Activated B cell treated with CpG ODN at 0.5 μM for 24 hours (primary cell): Measurements from ENCODE around the gene TRIM15. TPM values are rescaled to one million over a fixed set of nuclear protein-coding genes. Genes with fewer than 3 reads are reported as not detected.

ENCODE experiments used
- ATAC-seq: fragments of 200-7000 bp; cut with Tn5 transposase; one replicate; pipeline ENCODE4 v1.10.0; 2021; ENCODE audit warnings: low read depth, mild to moderate bottlenecking, moderate library complexity
- CTCF ChIA-PET: fragments of 350-600 bp; sonication (Branson Sonifier 250); formaldehyde crosslinking; loops from one replicate; lab custom pipeline; 2021; ENCODE audit warnings: antibody characterized with exemption; lab: Charles Lee
- POLR2A ChIA-PET: fragments of 350-600 bp; sonication (Branson Sonifier 250); formaldehyde crosslinking; loops from one replicate; lab custom pipeline; 2021; ENCODE audit warnings: antibody characterized with exemption; lab: Charles Lee
- DNase-seq: peaks from one replicate; pipeline ENCODE4 v3.0.0; 2022
- H3K27ac Mint-ChIP-seq: one replicate; pipeline ENCODE4 v1.8.0; 2020; ENCODE audit warnings: mixed read lengths
- H3K27me3 Mint-ChIP-seq: one replicate; pipeline ENCODE4 v1.8.0; 2021; ENCODE audit warnings: mixed read lengths
- H3K36me3 Mint-ChIP-seq: one replicate; pipeline ENCODE4 v1.8.0; 2021; ENCODE audit warnings: low read depth, mixed read lengths
- H3K4me1 Mint-ChIP-seq: one replicate; pipeline ENCODE4 v1.8.0; 2021; ENCODE audit warnings: mixed read lengths
- H3K4me3 Mint-ChIP-seq: one replicate; pipeline ENCODE4 v1.8.0; 2020; ENCODE audit warnings: mild to moderate bottlenecking, mixed read lengths
- H3K9me3 Mint-ChIP-seq: one replicate; pipeline ENCODE4 v1.8.0; 2020; ENCODE audit warnings: mixed read lengths
- CTCF ChIP-seq: fragments of 200-600 bp; IDR thresholded peaks from one replicate; pipeline ENCODE4 v1.8.0; 2022; ENCODE audit warnings: antibody characterized with exemption, mild to moderate bottlenecking
- intact Hi-C: fragments of 100-400 bp; cut with micrococcal nuclease; formaldehyde crosslinking; loops from one replicate; pipeline ENCODE4 v1.15.1; 2024
- total RNA-seq: library from RNA; stranded (reverse); gene quantifications from 2 replicates; pipeline ENCODE4 v1.2.3, GENCODE V29; 2022

TRIM15 gene
- total RNA-seq, 1 donor from 2014 or later, result not detected

GRCh38 chr6:30169658-30170614, 6.6 kb downstream of the TRIM15 start:
- no peak overlapping the region for H3K27ac Mint-ChIP-seq
- intact Hi-C loops, result loop anchor here (1.0 to 2.0 kb wide), 2 partner anchors 67 to 321 kb away; no protein-coding TSS in a partner anchor
- no peaks in the 10 kb centered on the region for H3K36me3 Mint-ChIP-seq
- no peak for TF ChIP-seq CTCF
- H3K4me1 Mint-ChIP-seq, result peaks cover 8% of the 10 kb centered on the region
- ChIA-PET CTCF (no interaction called here), POLR2A (no interaction called here)
- H3K4me3 Mint-ChIP-seq, result no peak overlapping the region
- peaks cover 52% of the 10 kb centered on the region for H3K27me3 Mint-ChIP-seq
- ATAC-seq (peak; percentile 71), DNase-seq (no peak)
- peaks cover 2% of the 10 kb centered on the region for H3K9me3 Mint-ChIP-seq

- ChIA-PET POLR2A (no interaction called here), CTCF (interaction anchor here (1.1 kb wide), 1 partner anchor 41 kb away, joined by 3 read pairs; no protein-coding TSS in a partner anchor)
- peaks cover 8% of the 10 kb centered on the region for H3K4me1 Mint-ChIP-seq
- peak; percentile 20 for DNase-seq
- H3K27ac Mint-ChIP-seq, result no peak overlapping the region
- peaks cover 65% of the 10 kb centered on the region for H3K27me3 Mint-ChIP-seq
- TF ChIP-seq CTCF, result no peak
- H3K4me3 Mint-ChIP-seq, result peak overlapping the region; percentile 45
- H3K9me3 Mint-ChIP-seq, result no peaks in the 10 kb centered on the region
- peak; percentile 40 for ATAC-seq
- intact Hi-C loops, result loop anchor here (2.0 kb wide), 1 partner anchor 323 kb away; no protein-coding TSS in a partner anchor
- no peaks in the 10 kb centered on the region for H3K36me3 Mint-ChIP-seq
Observed at GRCh38 chr6:30171677-30172471, 8.5 kb downstream of the TRIM15 start.

GRCh38 chr6:30172681-30173080, 9.3 kb downstream of the TRIM15 start:
- no peaks in the 10 kb centered on the region for H3K9me3 Mint-ChIP-seq
- H3K4me1 Mint-ChIP-seq, result peaks cover 8% of the 10 kb centered on the region
- no peak for ATAC-seq
- no peak for TF ChIP-seq CTCF
- no peak for DNase-seq
- H3K36me3 Mint-ChIP-seq, result no peaks in the 10 kb centered on the region
- peaks cover 67% of the 10 kb centered on the region for H3K27me3 Mint-ChIP-seq
- CTCF ChIA-PET, result no interaction called here
- no peak overlapping the region for H3K27ac Mint-ChIP-seq
- intact Hi-C loops, result no loop called here
- POLR2A ChIA-PET, result no interaction called here
- H3K4me3 Mint-ChIP-seq, result no peak overlapping the region

GRCh38 chr6:30175765-30176164, 12.4 kb downstream of the TRIM15 start:
- POLR2A ChIA-PET, result no interaction called here
- Mint-ChIP-seq H3K36me3 (no peaks in the 10 kb centered on the region), H3K4me1 (peaks cover 5% of the 10 kb centered on the region), H3K27me3 (peaks cover 51% of the 10 kb centered on the region), H3K4me3 (no peak overlapping the region), H3K27ac (no peak overlapping the region), H3K9me3 (peaks cover 8% of the 10 kb centered on the region)
- no peak for TF ChIP-seq CTCF
- intact Hi-C loops, result no loop called here
- DNase-seq (no peak), ATAC-seq (no peak)
- CTCF ChIA-PET, result no interaction called here

- Mint-ChIP-seq H3K4me3 (no peak overlapping the region), H3K36me3 (no peaks in the 10 kb centered on the region), H3K27ac (no peak overlapping the region), H3K27me3 (peaks cover 39% of the 10 kb centered on the region), H3K9me3 (peaks cover 8% of the 10 kb centered on the region), H3K4me1 (no peaks in the 10 kb centered on the region)
- POLR2A ChIA-PET, result no interaction called here
- CTCF ChIA-PET, result no interaction called here
- DNase-seq, result no peak
- ATAC-seq, result no peak
- intact Hi-C loops, result no loop called here
- TF ChIP-seq CTCF, result no peak
Observed at GRCh38 chr6:30178837-30179236, 15.5 kb downstream of the TRIM15 start.
